Astrocyte of the spinal cord (primary cell): ENCODE measurements around the gene ZACN.
A peak's percentile ranks its signal among the peaks of the same experiment; 100 is the strongest.

ENCODE experiments used
- DNase-seq: peaks from one replicate; pipeline ENCODE4 v3.0.0; 2011; ENCODE audit warnings: low read depth, low spot score
- H3K4me3 ChIP-seq: 2 replicates; pipeline ENCODE4 v1.5.1; 2011; ENCODE audit warnings: low read depth, mild to moderate bottlenecking, low read length, moderate library complexity
- in situ Hi-C: cut with HindIII; loops from 2 replicates; pipeline ENCODE4 v1.10.0; 2017; ENCODE audit warnings: low sequenced_read_pairs
- TF ChIP-seq, protein P1 (sequence below): IDR thresholded peaks from 2 replicates; pipeline ENCODE4 v1.5.1; 2012; ENCODE audit warnings: low read depth, mild to moderate bottlenecking, low read length, inconsistent platforms

The ZACN gene

GRCh38 chr17:76049239-76049638, 29.7 kb upstream of the ZACN start:
- TF ChIP-seq, protein P1, sequence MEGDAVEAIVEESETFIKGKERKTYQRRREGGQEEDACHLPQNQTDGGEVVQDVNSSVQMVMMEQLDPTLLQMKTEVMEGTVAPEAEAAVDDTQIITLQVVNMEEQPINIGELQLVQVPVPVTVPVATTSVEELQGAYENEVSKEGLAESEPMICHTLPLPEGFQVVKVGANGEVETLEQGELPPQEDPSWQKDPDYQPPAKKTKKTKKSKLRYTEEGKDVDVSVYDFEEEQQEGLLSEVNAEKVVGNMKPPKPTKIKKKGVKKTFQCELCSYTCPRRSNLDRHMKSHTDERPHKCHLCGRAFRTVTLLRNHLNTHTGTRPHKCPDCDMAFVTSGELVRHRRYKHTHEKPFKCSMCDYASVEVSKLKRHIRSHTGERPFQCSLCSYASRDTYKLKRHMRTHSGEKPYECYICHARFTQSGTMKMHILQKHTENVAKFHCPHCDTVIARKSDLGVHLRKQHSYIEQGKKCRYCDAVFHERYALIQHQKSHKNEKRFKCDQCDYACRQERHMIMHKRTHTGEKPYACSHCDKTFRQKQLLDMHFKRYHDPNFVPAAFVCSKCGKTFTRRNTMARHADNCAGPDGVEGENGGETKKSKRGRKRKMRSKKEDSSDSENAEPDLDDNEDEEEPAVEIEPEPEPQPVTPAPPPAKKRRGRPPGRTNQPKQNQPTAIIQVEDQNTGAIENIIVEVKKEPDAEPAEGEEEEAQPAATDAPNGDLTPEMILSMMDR = no peak
- in situ Hi-C loops = no loop called here
- no peak overlapping the region for H3K4me3 ChIP-seq
- no peak for DNase-seq

DNA sequence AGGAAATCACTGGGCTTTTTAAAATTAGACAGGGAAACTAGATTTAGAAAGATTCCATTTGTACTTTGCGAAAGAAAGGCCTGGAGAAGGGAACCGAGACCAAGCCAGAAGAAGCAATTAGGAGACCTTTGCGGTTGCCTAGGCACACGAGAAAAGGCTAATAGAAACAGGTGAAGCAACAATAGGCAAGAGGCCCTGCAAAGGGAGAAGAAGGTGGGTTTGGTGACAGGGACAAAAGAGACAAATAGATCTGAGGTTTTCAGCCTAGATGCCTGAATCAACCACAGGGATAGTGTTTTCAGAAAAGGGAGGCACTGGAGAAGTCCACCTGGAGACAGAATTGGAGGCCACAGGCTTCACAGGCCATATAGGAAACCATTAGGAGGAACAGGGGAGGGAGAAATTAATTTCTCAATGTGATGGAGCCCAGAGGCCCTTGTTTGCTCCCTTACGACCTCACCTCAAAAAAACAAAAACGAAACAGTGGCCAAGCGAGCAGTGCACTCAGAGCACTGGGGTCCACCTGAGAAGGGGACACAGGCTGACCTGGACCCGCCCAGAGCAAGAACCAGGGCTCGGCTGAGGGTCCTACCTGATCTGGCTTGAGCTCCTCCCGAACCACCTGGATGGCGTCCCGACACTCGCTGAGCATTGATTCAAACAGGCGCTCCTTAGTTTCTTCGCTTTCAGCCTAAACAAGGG, 29.0 kb upstream of the ZACN start:
- TF ChIP-seq, protein P1 = no peak
- in situ Hi-C loops = no loop called here
- DNase-seq = no peak
- no peak overlapping the region for H3K4me3 ChIP-seq

- peak; percentile 47 for DNase-seq
- TF ChIP-seq, protein P1 = no peak
- no peak overlapping the region for H3K4me3 ChIP-seq
- in situ Hi-C loops = no loop called here
Observed at GRCh38 chr17:76050538-76051467, 28.2 kb upstream of the ZACN start.

GRCh38 chr17:76051561-76051960, 27.4 kb upstream of the ZACN start:
- TF ChIP-seq, protein P1 = no peak
- H3K4me3 ChIP-seq = no peak overlapping the region
- in situ Hi-C loops = no loop called here
- no peak for DNase-seq

DNA sequence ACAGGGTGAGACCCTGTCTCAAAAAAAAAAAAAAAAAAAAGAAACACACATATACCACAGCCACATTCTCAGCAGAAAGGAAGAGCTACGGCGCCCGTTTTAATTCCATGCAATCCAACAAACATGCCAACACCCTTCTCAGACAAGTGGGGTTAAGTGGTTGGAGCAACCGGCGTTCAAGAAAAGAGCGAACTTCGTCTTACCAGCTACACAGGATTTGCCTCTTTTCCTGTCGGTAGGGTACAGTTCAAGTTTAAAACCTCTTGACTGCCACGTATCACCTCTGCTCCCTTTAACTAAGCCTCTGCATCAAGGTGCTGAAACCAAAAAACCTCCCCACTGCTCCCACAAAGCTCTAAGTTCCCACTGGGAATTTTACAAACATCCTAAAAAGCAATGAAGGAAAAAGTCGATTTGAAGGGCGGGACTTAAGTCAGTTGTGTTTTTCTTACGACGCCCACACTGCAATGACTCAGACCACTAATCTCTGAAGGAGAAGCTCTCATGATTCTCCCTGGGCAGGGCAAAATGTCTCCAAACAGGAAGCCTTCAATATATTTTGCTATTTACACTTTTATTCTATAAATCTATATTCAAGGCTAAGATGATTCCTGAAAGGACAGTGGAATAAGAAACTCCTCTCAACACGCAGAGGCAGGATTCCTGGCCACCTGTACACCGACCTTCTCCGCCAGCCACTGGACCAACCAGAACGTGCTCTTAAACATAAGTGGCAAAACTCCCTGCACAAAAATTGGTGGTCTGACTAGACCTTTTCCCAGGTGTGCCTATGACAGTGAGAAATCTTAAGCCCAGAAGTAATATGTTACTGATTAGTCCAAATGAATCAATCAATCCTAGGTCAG, 25.5 kb upstream of the ZACN start:
- TF ChIP-seq, protein P1 = no peak
- peak; percentile 78 for DNase-seq
- in situ Hi-C loops = no loop called here
- no peak overlapping the region for H3K4me3 ChIP-seq

DNA sequence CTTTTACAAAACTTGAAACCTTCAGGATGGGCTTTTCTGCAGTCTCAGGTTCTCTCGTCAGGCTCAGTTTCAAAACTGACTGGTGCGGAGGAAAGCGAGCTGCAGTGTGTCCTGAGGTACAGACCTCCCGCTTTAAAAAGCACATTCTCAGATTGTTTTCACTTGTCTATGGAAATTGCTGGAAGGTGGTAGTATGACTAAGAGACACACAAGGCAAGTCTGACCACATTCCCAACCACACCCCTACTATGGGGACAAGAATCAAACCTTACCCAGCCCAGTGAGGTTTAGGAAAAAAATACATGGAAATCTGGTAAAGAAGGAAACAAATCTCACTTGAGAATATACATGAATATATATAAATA, 24.9 kb upstream of the ZACN start:
- DNase-seq = peak; percentile 62
- in situ Hi-C loops = no loop called here
- TF ChIP-seq, protein P1 = no peak
- H3K4me3 ChIP-seq = no peak overlapping the region
